MM.1S (cell line): Measurements from ENCODE around the gene POLR3B.

Source experiments
- CTCF ChIP-seq: fragments of 300-600 bp; sonication (generic); IDR thresholded peaks from 2 replicates; pipeline ENCODE4 v1.5.1; 2016; ENCODE audit warnings: antibody characterized with exemption, low read length, mixed read lengths
- EZH2 ChIP-seq: fragments of 300-600 bp; sonication (generic); optimal IDR thresholded peaks from 2 replicates; pipeline ENCODE3; 2017; ENCODE audit warnings: low read depth, mild to moderate bottlenecking, antibody characterized with exemption, low read length, mixed read lengths
- EZH2phosphoT487 ChIP-seq: fragments of 300-600 bp; sonication (generic); IDR thresholded peaks from 2 replicates; pipeline ENCODE4 v1.6.1; 2018; ENCODE audit warnings: antibody characterized with exemption, low read length

DNA sequence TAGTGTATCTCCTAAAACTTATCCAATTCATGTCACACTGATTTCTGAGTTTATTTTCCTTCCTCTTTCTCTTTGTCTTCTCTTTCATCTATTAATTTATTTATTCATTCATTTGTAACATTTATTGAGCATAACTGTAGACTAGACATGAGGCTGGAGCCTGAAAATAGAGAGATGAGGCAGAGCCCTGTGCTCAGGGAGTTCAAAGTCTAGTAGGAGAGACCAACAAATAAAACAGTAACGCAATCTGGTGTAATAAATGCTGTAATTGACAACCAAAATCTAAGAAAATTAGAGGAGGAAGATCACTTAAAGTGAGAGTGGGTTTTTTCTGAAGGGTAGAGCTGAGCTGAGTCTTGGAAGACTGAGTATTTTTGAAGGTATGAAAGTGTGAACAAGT is 87.5 kb downstream of the POLR3B start:
- TF ChIP-seq CTCF (no peak), EZH2phosphoT487 (no peak), EZH2 (no peak)
